Effector memory CD4-positive, alpha-beta T cell (primary cell): ENCODE results near the gene HIRA.
A peak's percentile ranks its signal among the peaks of the same experiment; 100 is the strongest.
"Not testable (repeated sequence)": the region's sequence is repeated elsewhere in the genome, so short reads cannot be mapped to it uniquely, and the experiment has no call there.

Source experiments
- DNase-seq, 3 donors: peaks; one replicate each; pipeline ENCODE4 v3.0.0-alpha.2; 2020
- H3K27ac ChIP-seq: 2 replicates; pipeline ENCODE4 v1.7.0; 2013; ENCODE audit warnings: mild to moderate bottlenecking, low read length, moderate library complexity; ENCODE audit not compliant: insufficient read depth, poor library complexity, severe bottlenecking
- H3K27me3 ChIP-seq: replicated peaks from 2 replicates; pipeline ENCODE4 v1.7.0; 2013; ENCODE audit warnings: mild to moderate bottlenecking, low read length; ENCODE audit not compliant: insufficient read depth, control insufficient read depth, poor library complexity, severe bottlenecking
- H3K36me3 ChIP-seq: 2 replicates; pipeline ENCODE4 v1.7.0; 2013; ENCODE audit warnings: mild to moderate bottlenecking, low read length, moderate library complexity; ENCODE audit not compliant: control insufficient read depth, insufficient read depth
- H3K4me1 ChIP-seq: 2 replicates; pipeline ENCODE4 v1.7.0; 2013; ENCODE audit warnings: low read length, mild to moderate bottlenecking; ENCODE audit not compliant: control insufficient read depth, insufficient read depth, poor library complexity, severe bottlenecking
- H3K4me3 ChIP-seq: 2 replicates; pipeline ENCODE4 v1.7.0; 2013; ENCODE audit warnings: low read length, low read depth, mild to moderate bottlenecking; ENCODE audit not compliant: insufficient read depth, poor library complexity, severe bottlenecking
- H3K9me3 ChIP-seq: 2 replicates; pipeline ENCODE4 v1.7.0; 2013; ENCODE audit warnings: mild to moderate bottlenecking, low read length, moderate library complexity; ENCODE audit not compliant: control insufficient read depth

HIRA gene

DNA sequence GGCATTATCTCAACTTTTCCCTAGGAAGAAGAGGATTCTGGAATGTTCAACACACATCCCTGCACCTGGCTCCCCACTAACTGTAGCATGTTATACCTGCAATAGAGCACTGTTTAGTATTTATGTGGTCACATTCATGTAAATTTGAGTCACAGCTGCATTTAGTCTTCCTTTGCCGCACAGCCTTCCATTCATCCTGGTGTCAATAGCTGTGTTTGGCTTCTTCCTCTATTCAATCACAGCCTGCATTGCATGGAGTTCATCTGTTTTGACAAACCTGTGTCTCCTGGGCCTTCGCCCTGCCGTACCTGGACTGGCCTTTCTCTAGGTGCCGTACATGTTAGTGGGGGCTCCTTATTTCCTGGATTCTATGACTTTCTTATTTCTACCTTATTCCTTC lies 20.0 kb upstream of the HIRA start:
- Histone ChIP-seq H3K4me3 (no peak overlapping the region), H3K9me3 (no peaks in the 10 kb centered on the region), H3K27ac (no peak overlapping the region), H3K36me3 (peaks cover 48% of the 10 kb centered on the region), H3K4me1 (peaks cover 9% of the 10 kb centered on the region), H3K27me3 (no peaks in the 10 kb centered on the region)
- no peak for DNase-seq

DNA sequence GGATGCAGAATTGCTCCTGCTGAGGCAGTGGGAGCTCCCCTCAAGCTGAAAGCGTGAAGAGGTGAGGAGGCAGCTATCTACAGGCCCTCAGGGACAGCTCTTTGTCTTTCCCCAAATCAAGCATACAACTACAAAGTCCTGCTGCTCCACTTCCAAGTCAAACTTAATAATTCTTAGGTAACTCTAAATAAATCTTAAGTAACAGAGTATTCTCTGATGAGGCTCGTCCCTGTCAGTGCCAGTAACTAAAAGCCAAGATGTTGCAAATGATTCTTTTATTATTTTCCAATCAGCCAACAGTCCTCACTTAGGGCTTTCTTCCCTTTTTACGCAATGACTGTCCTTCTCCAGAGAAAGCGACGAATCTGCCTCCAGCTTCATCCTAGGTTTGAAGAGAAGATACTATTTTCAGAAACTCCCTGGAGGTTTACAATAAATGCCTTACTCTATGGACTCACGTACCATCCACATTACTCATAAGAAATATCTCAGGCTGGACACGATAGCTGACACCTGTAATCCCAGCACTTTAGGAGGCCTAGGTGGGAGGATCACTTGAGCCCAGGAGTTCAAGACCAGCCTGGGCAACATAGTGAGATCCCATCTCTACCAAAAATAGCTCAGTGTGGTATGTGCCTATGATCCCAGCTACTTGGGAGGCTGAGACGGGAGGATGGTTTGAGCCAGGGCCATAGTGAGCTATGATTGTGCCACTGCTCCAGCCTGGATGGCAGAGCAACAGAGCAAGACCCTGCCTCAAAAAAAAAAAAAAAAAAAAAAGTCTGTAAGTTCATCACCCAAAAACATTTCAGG lies 19.0 kb upstream of the HIRA start:
- Histone ChIP-seq H3K9me3 (no peaks in the 10 kb centered on the region), H3K27me3 (no peaks in the 10 kb centered on the region), H3K4me3 (no peak overlapping the region), H3K4me1 (peaks cover 14% of the 10 kb centered on the region), H3K27ac (no peak overlapping the region), H3K36me3 (peaks cover 38% of the 10 kb centered on the region)
- no peak for DNase-seq

DNA sequence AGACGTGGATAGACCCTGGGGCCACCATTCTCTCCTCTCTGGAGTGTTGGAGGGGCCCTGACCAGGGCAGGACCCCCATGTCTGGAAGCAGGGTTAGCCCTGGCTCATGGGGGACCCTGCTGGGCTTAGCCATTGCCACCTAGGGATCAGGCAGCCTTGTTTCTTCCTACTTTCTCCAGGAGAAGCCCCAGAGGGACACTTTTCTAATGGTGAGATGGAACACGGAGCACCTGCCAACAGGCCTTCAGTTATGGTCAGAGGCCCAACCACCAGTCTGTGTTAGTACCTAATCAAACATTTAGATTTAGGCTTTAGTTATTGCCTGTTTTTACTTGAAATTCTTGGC lies 17.9 kb upstream of the HIRA start:
- no peak overlapping the region for H3K4me3 ChIP-seq
- H3K36me3 ChIP-seq = peaks cover 28% of the 10 kb centered on the region
- no peak for DNase-seq
- H3K27ac ChIP-seq = no peak overlapping the region
- no peaks in the 10 kb centered on the region for H3K9me3 ChIP-seq
- H3K27me3 ChIP-seq = no peaks in the 10 kb centered on the region
- H3K4me1 ChIP-seq = peaks cover 14% of the 10 kb centered on the region

DNA sequence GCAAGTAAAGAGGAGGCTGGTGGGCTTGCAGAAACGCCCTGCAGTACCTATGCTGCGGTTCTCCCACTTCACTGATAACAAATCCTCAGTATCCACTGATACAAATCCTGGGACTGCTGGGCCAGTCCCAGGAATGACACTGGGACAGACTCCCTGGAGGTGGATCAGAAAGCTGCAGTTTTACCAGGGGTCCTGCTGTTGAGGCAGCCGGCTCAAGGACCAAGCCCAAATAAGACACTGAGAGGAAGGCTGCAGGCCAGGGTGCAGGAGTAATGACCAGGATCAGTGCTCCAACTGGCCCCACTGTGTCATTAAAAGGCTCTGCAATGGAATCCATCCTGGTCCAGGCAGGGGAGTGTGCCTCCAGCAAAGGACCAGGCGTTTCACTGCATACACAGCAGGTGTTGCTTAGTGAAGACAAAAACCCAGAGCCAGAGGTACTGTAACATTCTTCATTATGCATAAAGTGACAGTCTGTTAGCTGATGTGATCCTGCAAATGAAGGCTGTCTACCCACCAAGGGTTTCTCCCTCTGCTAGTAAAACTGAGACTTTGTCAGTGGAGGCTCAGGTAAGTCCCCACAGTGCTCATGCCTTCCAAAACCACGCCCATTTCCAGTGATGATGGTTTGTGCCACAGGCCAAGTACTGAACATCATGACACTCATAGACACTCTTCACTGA lies 17.3 kb upstream of the HIRA start:
- Histone ChIP-seq H3K36me3 (peaks cover 28% of the 10 kb centered on the region), H3K27ac (no peak overlapping the region), H3K9me3 (no peaks in the 10 kb centered on the region), H3K27me3 (no peaks in the 10 kb centered on the region), H3K4me1 (peaks cover 14% of the 10 kb centered on the region), H3K4me3 (no peak overlapping the region)
- no peak for DNase-seq

DNA sequence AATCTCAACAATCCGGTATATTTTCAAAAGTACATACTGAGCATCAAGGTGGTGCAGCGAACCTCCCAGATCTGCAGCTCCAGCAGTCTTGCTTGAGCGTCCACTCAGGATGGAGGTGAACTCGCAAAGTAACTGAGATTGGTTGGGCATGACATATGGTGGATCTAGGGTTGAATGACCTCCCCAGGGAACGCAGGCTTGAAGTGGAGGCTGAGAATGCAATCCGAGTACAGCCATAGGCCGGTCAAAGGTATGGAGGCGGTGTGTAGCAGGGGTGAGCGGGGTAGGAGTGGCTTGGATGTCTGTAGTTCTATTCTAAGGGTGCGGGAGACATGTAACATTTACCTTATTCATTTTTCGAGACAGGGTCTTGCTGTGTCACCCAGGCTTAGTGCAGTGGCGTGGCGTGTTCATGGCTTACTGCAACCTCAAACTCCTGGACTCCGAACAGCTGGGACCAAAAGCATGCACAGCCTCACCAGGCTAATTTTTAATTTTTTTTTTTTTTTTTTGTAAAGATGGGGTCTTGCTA lies 16.6 kb upstream of the HIRA start:
- Histone ChIP-seq H3K9me3 (no peaks in the 10 kb centered on the region), H3K27ac (peak overlapping the region; percentile 77), H3K36me3 (peaks cover 22% of the 10 kb centered on the region), H3K4me3 (peak overlapping the region; percentile 70), H3K27me3 (no peaks in the 10 kb centered on the region), H3K4me1 (peaks cover 14% of the 10 kb centered on the region)
- peak in 1 of 3 donors; percentile 18 for DNase-seq

DNA sequence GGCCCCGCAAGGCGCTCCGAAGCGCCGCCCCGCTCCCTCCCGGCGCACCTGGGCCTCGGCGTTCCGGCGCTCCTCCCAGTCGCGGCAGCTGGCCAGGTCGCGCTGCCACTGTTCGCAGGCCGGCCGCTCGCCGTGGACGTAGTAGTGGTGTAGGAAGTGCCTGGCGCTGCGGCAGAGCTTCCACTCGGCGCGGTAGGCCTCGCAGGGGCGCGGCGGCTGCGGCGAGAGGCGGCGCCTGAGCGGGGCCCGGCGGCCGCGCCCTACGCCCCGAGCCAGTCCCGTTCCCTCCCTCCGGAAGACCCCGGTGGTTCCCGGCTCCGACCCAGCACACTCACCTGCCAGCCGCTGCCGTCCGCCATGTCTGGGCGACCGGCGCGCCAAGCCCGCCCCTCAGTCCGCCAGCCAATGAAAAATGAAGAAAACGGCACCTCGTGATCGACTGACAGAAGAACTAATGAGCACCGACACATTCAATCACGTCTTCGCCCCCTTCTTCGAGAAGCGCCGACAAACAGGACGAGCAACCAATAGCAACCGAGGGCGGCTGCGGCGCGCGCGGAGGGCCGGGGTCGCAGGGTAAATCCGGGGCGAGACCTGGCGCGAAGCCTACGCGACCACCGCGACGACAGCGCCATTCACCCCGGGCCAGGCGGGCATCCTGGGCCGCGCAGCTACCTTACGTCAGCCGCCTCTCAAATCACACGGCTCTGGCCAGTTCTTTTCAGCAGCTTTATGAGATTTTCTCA lies 16.0 kb upstream of the HIRA start, which contains the start of gene C22orf39:
C22orf39 (minus strand) TSS at position 382 of the 746 bp plus-strand sequence; CDS start at position 359, 23 bp downstream.
- Histone ChIP-seq H3K4me3 (peak within 1 kb of the TSS; percentile 70), H3K27me3 (no peaks in the 10 kb centered on the region), H3K4me1 (peaks cover 14% of the 10 kb centered on the region), H3K36me3 (peaks cover 21% of the 10 kb centered on the region), H3K27ac (peak within 1 kb of the TSS; percentile 77), H3K9me3 (no peaks in the 10 kb centered on the region)
- peak; percentile 83 to 87 (median 86) for DNase-seq

DNA sequence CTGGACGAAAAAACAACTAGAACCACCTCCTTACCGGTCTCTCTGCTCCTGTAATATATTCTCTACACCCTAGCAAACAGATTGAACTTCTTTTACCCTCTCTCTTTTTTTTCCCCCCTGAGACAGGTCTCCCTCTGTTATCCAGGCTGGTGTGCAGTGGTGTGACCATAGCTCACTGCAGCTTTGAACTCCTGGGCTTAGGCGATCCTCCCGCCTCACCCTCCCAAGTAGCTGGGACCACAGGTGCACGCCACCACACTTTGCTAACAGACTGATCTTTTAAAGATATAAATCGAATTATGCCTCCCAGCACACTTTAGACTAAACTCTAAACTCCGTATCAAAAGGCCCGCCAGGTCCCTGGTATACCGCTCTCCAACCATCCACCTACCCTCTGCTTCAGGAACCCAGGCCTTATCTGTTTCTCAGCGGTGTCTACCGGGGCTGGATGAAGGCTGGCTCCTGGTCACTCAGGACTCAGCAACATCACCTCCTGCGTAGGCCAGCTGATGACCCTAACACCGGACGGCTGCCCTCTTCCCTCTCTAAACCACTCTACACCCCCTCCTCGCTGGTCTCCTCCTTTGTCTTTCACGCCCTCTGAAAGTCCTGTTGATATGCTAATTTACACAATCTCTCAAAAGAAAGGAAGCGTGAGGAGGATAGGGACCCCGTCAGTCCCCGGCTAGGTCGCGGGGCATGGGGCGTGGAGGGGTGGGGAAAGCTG lies 15.2 kb upstream of the HIRA start:
- Histone ChIP-seq H3K4me3 (peak overlapping the region; percentile 70), H3K27ac (peak overlapping the region; percentile 77), H3K27me3 (no peaks in the 10 kb centered on the region), H3K4me1 (peaks cover 14% of the 10 kb centered on the region), H3K9me3 (no peaks in the 10 kb centered on the region), H3K36me3 (peaks cover 14% of the 10 kb centered on the region)
- no peak for DNase-seq

DNA sequence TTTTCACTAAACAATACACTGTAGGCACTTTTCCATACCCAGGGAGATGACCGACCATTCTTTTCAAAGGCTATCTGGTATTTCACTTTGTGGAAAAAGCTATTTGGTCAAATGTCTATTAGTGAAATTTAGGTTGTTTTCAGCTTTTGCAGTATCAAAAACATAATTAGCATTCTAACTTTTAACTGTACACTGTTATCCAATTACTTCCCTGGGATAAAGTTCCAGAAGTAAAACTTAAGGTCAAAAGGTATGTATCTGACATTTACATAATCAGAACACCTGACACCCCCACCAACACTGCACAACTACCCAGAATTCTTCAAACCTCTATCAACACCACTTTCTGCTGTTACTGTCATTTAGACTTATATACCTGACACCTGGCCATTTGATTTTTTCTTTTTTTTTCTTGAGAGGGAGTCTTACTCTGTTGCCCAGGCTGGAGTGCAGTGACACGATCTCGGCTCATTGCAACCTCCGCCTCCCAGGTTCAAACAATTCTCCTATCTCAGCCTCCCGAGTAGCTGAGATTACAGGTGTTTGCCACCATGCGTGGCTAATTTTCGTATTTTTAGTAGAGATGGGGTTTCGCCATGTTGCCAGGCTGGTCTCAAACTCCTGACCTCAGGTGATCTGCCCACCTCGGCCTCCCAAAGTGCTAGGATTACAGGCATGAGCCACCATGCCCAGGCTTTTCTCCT lies 13.9 kb upstream of the HIRA start:
- not testable (repeated sequence) for H3K9me3 ChIP-seq, DNase-seq, H3K27me3 ChIP-seq, H3K4me3 ChIP-seq, H3K27ac ChIP-seq
- H3K36me3 ChIP-seq = peaks cover 18% of the 10 kb centered on the region
- peaks cover 14% of the 10 kb centered on the region for H3K4me1 ChIP-seq
